Astrocyte (in vitro differentiated cells and primary cell): Measurements from ENCODE around the gene GALNT18. TPM values are rescaled to one million over a fixed set of nuclear protein-coding genes. Genes with fewer than 3 reads are reported as not detected.

Source experiments
- DNase-seq: peaks from one replicate; pipeline ENCODE4 v3.0.0-alpha.2; 2010; ENCODE audit warnings: low read depth
- FAIRE-seq: peaks from 2 replicates; lab custom pipeline; 2011; peaks lifted over from hg19 to GRCh38; lab: Jason Lieb, UNC
- H2AFZ ChIP-seq: 2 replicates; pipeline ENCODE4 v1.6.0; 2012; ENCODE audit warnings: low read depth, low read length, inconsistent platforms
- H3K27ac ChIP-seq: 2 replicates; pipeline ENCODE4 v1.5.1; 2011; ENCODE audit warnings: low read depth, low read length, inconsistent platforms
- H3K27me3 ChIP-seq: 2 replicates; pipeline ENCODE4 v1.6.0; 2011; ENCODE audit warnings: low read length, inconsistent platforms; ENCODE audit not compliant: insufficient read depth
- H3K36me3 ChIP-seq: 2 replicates; pipeline ENCODE4 v1.5.1; 2011; ENCODE audit warnings: low read length, inconsistent platforms; ENCODE audit not compliant: insufficient read depth
- H3K4me1 ChIP-seq: 2 replicates; pipeline ENCODE4 v1.5.1; 2011; ENCODE audit warnings: low read length, inconsistent platforms; ENCODE audit not compliant: insufficient read depth
- H3K4me2 ChIP-seq: 2 replicates; pipeline ENCODE4 v1.6.0; 2012; ENCODE audit warnings: low read length, inconsistent platforms
- H3K4me3 ChIP-seq: 2 replicates; pipeline ENCODE4 v1.5.1; 2011; ENCODE audit warnings: low read depth, mild to moderate bottlenecking, low read length, inconsistent platforms; ENCODE audit not compliant: insufficient read depth
- H3K79me2 ChIP-seq: 2 replicates; pipeline ENCODE4 v1.6.0; 2012; ENCODE audit warnings: mild to moderate bottlenecking, low read length, inconsistent platforms; ENCODE audit not compliant: insufficient read depth
- H3K9ac ChIP-seq: 2 replicates; pipeline ENCODE4 v1.6.0; 2012; ENCODE audit warnings: mild to moderate bottlenecking, low read length, inconsistent platforms
- H3K9me3 ChIP-seq: 2 replicates; pipeline ENCODE4 v1.5.1; 2012; ENCODE audit warnings: low read depth, mild to moderate bottlenecking, low read length, inconsistent platforms; ENCODE audit not compliant: insufficient read depth
- H4K20me1 ChIP-seq: 2 replicates; pipeline ENCODE4 v1.6.0; 2012; ENCODE audit warnings: low read length, inconsistent platforms; ENCODE audit not compliant: insufficient read depth
- H3K27ac Mint-ChIP-seq: one replicate; pipeline ENCODE4 v1.8.0; 2021; ENCODE audit warnings: mild to moderate bottlenecking, mixed read lengths; ENCODE audit not compliant: unreplicated experiment
- H3K27me3 Mint-ChIP-seq: one replicate; pipeline ENCODE4 v1.8.0; 2021; ENCODE audit warnings: low read depth, mixed read lengths; ENCODE audit not compliant: unreplicated experiment
- H3K36me3 Mint-ChIP-seq: one replicate; pipeline ENCODE4 v1.8.0; 2021; ENCODE audit warnings: low read depth, mixed read lengths; ENCODE audit not compliant: unreplicated experiment
- H3K4me1 Mint-ChIP-seq: one replicate; pipeline ENCODE4 v1.8.0; 2021; ENCODE audit warnings: low read depth, mixed read lengths; ENCODE audit not compliant: unreplicated experiment
- H3K4me3 Mint-ChIP-seq: one replicate; pipeline ENCODE4 v1.8.0; 2021; ENCODE audit warnings: mild to moderate bottlenecking, moderate library complexity, mixed read lengths; ENCODE audit not compliant: unreplicated experiment
- H3K9me3 Mint-ChIP-seq: one replicate; pipeline ENCODE4 v1.8.0; 2021; ENCODE audit warnings: mild to moderate bottlenecking, mixed read lengths; ENCODE audit not compliant: unreplicated experiment
- CTCF ChIP-seq: IDR thresholded peaks from 2 replicates; pipeline ENCODE4 v1.5.1; 2011; ENCODE audit warnings: low read depth, mild to moderate bottlenecking, inconsistent platforms, low read length, moderate library complexity; ENCODE audit not compliant: insufficient read depth
- EZH2 ChIP-seq: IDR thresholded peaks from 2 replicates; pipeline ENCODE4 v1.6.1; 2012; ENCODE audit warnings: mild to moderate bottlenecking, low read length, inconsistent platforms; ENCODE audit not compliant: insufficient read depth
- total RNA-seq: library from RNA; stranded (reverse); gene quantifications from 2 replicates; pipeline ENCODE4 v1.2.1, GENCODE V29; 2021

Gene GALNT18
- total RNA-seq, 1 donor from 2014 or later: 6.5 TPM

GRCh38 chr11:11441516-11441915 is 180.3 kb downstream of the GALNT18 start:
- Histone ChIP-seq H4K20me1 (no peaks in the 10 kb centered on the region), H3K9ac (no peak overlapping the region), H3K9me3 (no peaks in the 10 kb centered on the region), H3K4me1 (peaks cover 8% of the 10 kb centered on the region), H3K27me3 (peaks cover 17% of the 10 kb centered on the region), H3K27ac (no peak overlapping the region), H3K79me2 (no peaks in the 10 kb centered on the region), H2AFZ (no peak overlapping the region), H3K36me3 (no peaks in the 10 kb centered on the region), H3K4me2 (no peak overlapping the region), H3K4me3 (no peak overlapping the region)
- no peak overlapping the region for H3K4me3 Mint-ChIP-seq
- FAIRE-seq (no peak), DNase-seq (no peak)
- H3K4me1 Mint-ChIP-seq: peaks cover 6% of the 10 kb centered on the region
- H3K27me3 Mint-ChIP-seq: peaks cover 45% of the 10 kb centered on the region
- peaks cover 6% of the 10 kb centered on the region for H3K36me3 Mint-ChIP-seq
- H3K27ac Mint-ChIP-seq: no peak overlapping the region
- TF ChIP-seq CTCF (no peak), EZH2 (no peak)
- H3K9me3 Mint-ChIP-seq: peaks cover 3% of the 10 kb centered on the region

DNA sequence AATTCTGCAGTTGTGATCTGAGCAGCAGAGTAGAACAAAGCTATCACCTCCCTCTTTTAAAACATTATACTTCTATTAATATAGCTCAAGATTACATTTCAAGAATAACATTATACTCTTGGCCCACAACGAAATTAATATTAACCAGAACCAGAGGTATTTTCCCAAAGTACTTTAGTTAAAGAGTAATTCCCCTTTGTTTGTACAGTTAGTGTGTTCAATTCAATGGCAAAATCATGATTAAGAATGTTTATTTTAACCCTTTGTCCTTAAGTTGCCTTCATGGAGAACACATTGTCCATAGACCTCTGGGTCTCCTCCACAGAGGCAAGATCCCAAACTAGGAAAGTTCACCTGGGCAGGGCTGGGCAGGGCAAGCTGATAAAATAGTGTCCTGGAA is 180.7 kb downstream of the GALNT18 start:
- peaks cover 6% of the 10 kb centered on the region for H3K36me3 Mint-ChIP-seq
- no peak overlapping the region for H3K9ac ChIP-seq
- FAIRE-seq: no peak
- no peaks in the 10 kb centered on the region for H3K36me3 ChIP-seq
- H3K79me2 ChIP-seq: no peaks in the 10 kb centered on the region
- H3K4me3 ChIP-seq: no peak overlapping the region
- H3K4me1 Mint-ChIP-seq: peaks cover 6% of the 10 kb centered on the region
- H3K27me3 ChIP-seq: peaks cover 20% of the 10 kb centered on the region
- no peak overlapping the region for H2AFZ ChIP-seq
- no peaks in the 10 kb centered on the region for H3K9me3 ChIP-seq
- no peak for TF ChIP-seq EZH2
- no peak for TF ChIP-seq CTCF
- peaks cover 8% of the 10 kb centered on the region for H3K4me1 ChIP-seq
- no peak overlapping the region for H3K27ac ChIP-seq
- DNase-seq: no peak
- no peaks in the 10 kb centered on the region for H4K20me1 ChIP-seq
- H3K4me3 Mint-ChIP-seq: no peak overlapping the region
- H3K27me3 Mint-ChIP-seq: peaks cover 49% of the 10 kb centered on the region
- H3K4me2 ChIP-seq: no peak overlapping the region
- peaks cover 3% of the 10 kb centered on the region for H3K9me3 Mint-ChIP-seq
- no peak overlapping the region for H3K27ac Mint-ChIP-seq

- Histone ChIP-seq H3K79me2 (no peaks in the 10 kb centered on the region), H3K4me1 (peaks cover 8% of the 10 kb centered on the region), H3K27me3 (peaks cover 24% of the 10 kb centered on the region), H2AFZ (no peak overlapping the region), H4K20me1 (no peaks in the 10 kb centered on the region), H3K9me3 (no peaks in the 10 kb centered on the region), H3K36me3 (no peaks in the 10 kb centered on the region), H3K4me3 (no peak overlapping the region), H3K9ac (no peak overlapping the region), H3K4me2 (no peak overlapping the region), H3K27ac (no peak overlapping the region)
- peaks cover 8% of the 10 kb centered on the region for H3K36me3 Mint-ChIP-seq
- TF ChIP-seq EZH2 (no peak), CTCF (no peak)
- H3K4me1 Mint-ChIP-seq: peaks cover 6% of the 10 kb centered on the region
- H3K27ac Mint-ChIP-seq: no peak overlapping the region
- H3K4me3 Mint-ChIP-seq: no peak overlapping the region
- no peak for DNase-seq
- peaks cover 56% of the 10 kb centered on the region for H3K27me3 Mint-ChIP-seq
- FAIRE-seq: no peak
- peaks cover 3% of the 10 kb centered on the region for H3K9me3 Mint-ChIP-seq
Observed at GRCh38 chr11:11440144-11440543, 181.7 kb downstream of the GALNT18 start.
